H9 (cell line): ENCODE data around the gene ANAPC13. TPM values are rescaled to one million over a fixed set of nuclear protein-coding genes. Genes with fewer than 3 reads are reported as not detected.

Experiments used
- DNase-seq: peaks from one replicate; pipeline ENCODE4 v3.0.0-alpha.2; 2017
- H2AFZ ChIP-seq: one replicate; pipeline ENCODE4 v1.6.1; 2013; ENCODE audit warnings: mild to moderate bottlenecking, low read length, control low read depth, moderate library complexity
- H2AK5ac ChIP-seq: 2 replicates; pipeline ENCODE4 v1.6.1; 2013; ENCODE audit warnings: low read length, control low read depth, mixed read lengths; ENCODE audit not compliant: insufficient read length
- H2BK120ac ChIP-seq: one replicate; pipeline ENCODE4 v1.6.1; 2013; ENCODE audit warnings: low read depth, mild to moderate bottlenecking, low read length, control low read depth, inconsistent platforms; ENCODE audit not compliant: poor library complexity, severe bottlenecking
- H2BK12ac ChIP-seq: 2 replicates; pipeline ENCODE4 v1.6.1; 2013; ENCODE audit warnings: low read length, control low read depth, mixed read lengths, low read depth; ENCODE audit not compliant: insufficient read length
- H2BK15ac ChIP-seq: 2 replicates; pipeline ENCODE4 v1.6.1; 2013; ENCODE audit warnings: low read depth, low read length, control low read depth
- H2BK20ac ChIP-seq: one replicate; pipeline ENCODE4 v1.6.1; 2013; ENCODE audit warnings: low read depth, mild to moderate bottlenecking, low read length, control low read depth, inconsistent platforms; ENCODE audit not compliant: poor library complexity, severe bottlenecking
- H2BK5ac ChIP-seq: 2 replicates; pipeline ENCODE4 v1.6.1; 2013; ENCODE audit warnings: low read length, control low read depth, mixed read lengths; ENCODE audit not compliant: insufficient read length
- H3K14ac ChIP-seq: 2 replicates; pipeline ENCODE4 v1.6.1; 2013; ENCODE audit warnings: low read length, control low read depth; ENCODE audit not compliant: insufficient read depth
- H3K18ac ChIP-seq: 2 replicates; pipeline ENCODE4 v1.6.1; 2013; ENCODE audit warnings: low read depth, mild to moderate bottlenecking, mixed read lengths, low read length, control low read depth; ENCODE audit not compliant: insufficient read length
- H3K23ac ChIP-seq: 2 replicates; pipeline ENCODE4 v1.6.1; 2013; ENCODE audit warnings: low read length, control low read depth, mixed read lengths, low read depth; ENCODE audit not compliant: insufficient read length
- H3K23me2 ChIP-seq: 2 replicates; pipeline ENCODE4 v1.6.1; 2013; ENCODE audit warnings: low read depth, mild to moderate bottlenecking, mixed read lengths, low read length, control low read depth; ENCODE audit not compliant: insufficient read length, poor library complexity, severe bottlenecking
- H3K27ac ChIP-seq: 2 replicates; pipeline ENCODE4 v1.5.1; 2013; ENCODE audit warnings: low read length, control low read depth, mixed read lengths, low read depth; ENCODE audit not compliant: insufficient read length
- H3K27me3 ChIP-seq: 2 replicates; pipeline ENCODE4 v1.6.1; 2013; ENCODE audit warnings: low read length, control low read depth, inconsistent platforms; ENCODE audit not compliant: insufficient read depth
- H3K4ac ChIP-seq: 2 replicates; pipeline ENCODE4 v1.6.1; 2013; ENCODE audit warnings: low read depth, mild to moderate bottlenecking, control low read depth, inconsistent platforms, low read length, moderate library complexity
- H3K4me1 ChIP-seq: 2 replicates; pipeline ENCODE4 v1.6.1; 2013; ENCODE audit warnings: low read length, control low read depth, inconsistent platforms; ENCODE audit not compliant: insufficient read depth
- H3K4me2 ChIP-seq: 2 replicates; pipeline ENCODE4 v1.6.1; 2013; ENCODE audit warnings: low read length, control low read depth, mixed read lengths; ENCODE audit not compliant: insufficient read length, insufficient read depth
- H3K56ac ChIP-seq: 2 replicates; pipeline ENCODE4 v1.6.1; 2013; ENCODE audit warnings: low read depth, mild to moderate bottlenecking, mixed read lengths, low read length, control low read depth; ENCODE audit not compliant: insufficient read length
- H3K79me1 ChIP-seq: 2 replicates; pipeline ENCODE4 v1.6.1; 2013; ENCODE audit warnings: low read depth, mild to moderate bottlenecking, moderate library complexity, low read length, control low read depth, inconsistent platforms; ENCODE audit not compliant: insufficient read depth, poor library complexity, severe bottlenecking
- H3K79me2 ChIP-seq: 2 replicates; pipeline ENCODE4 v1.6.1; 2013; ENCODE audit warnings: low read length, control low read depth, inconsistent platforms; ENCODE audit not compliant: insufficient read depth
- H3K9ac ChIP-seq: 2 replicates; pipeline ENCODE4 v1.6.1; 2013; ENCODE audit warnings: low read length, control low read depth, mixed read lengths; ENCODE audit not compliant: insufficient read length; ENCODE audit errors: extremely low read depth
- H3K9me3 ChIP-seq: one replicate; pipeline ENCODE4 v1.6.1; 2013; ENCODE audit warnings: low read depth, low read length, inconsistent platforms; ENCODE audit not compliant: control insufficient read depth
- H3T11ph ChIP-seq: one replicate; pipeline ENCODE4 v1.6.1; 2013; ENCODE audit warnings: mild to moderate bottlenecking, low read length, control low read depth, inconsistent platforms
- H4K20me1 ChIP-seq: one replicate; pipeline ENCODE4 v1.6.1; 2013; ENCODE audit not compliant: control insufficient read depth, insufficient read length, insufficient read depth
- H4K5ac ChIP-seq: 2 replicates; pipeline ENCODE4 v1.6.1; 2013; ENCODE audit warnings: low read depth, mild to moderate bottlenecking, mixed read lengths, low read length, control low read depth; ENCODE audit not compliant: insufficient read length
- H4K8ac ChIP-seq: replicated peaks from 2 replicates; pipeline ENCODE4 v1.6.1; 2013; ENCODE audit warnings: low read length, control low read depth, mixed read lengths, low read depth; ENCODE audit not compliant: insufficient read length
- H4K91ac ChIP-seq: 2 replicates; pipeline ENCODE4 v1.6.1; 2013; ENCODE audit warnings: low read depth, mild to moderate bottlenecking, moderate library complexity, mixed read lengths, low read length, control low read depth; ENCODE audit not compliant: insufficient read length
- H3K27ac Mint-ChIP-seq, 3 experiments: 2 replicates in 2 of 3; 3 replicates in 1 of 3; pipeline ENCODE4 v1.8.0; 2020 to 2021; ENCODE audit warnings: mixed read lengths in 3 of 3, mild to moderate bottlenecking in 1 of 3, moderate library complexity in 1 of 3
- H3K27me3 Mint-ChIP-seq: 2 replicates; pipeline ENCODE4 v1.8.0; 2021; ENCODE audit warnings: low read depth, mild to moderate bottlenecking, moderate library complexity, mixed read lengths
- H3K36me3 Mint-ChIP-seq, 3 experiments: 2 replicates in 2 of 3; 3 replicates in 1 of 3; pipeline ENCODE4 v1.8.0; 2020 to 2021; ENCODE audit warnings: low read depth in 3 of 3, mixed read lengths in 3 of 3; ENCODE audit not compliant: insufficient read depth in 1 of 3
- H3K4me1 Mint-ChIP-seq, 2 experiments: 2 replicates each; pipeline ENCODE4 v1.8.0; 2020; ENCODE audit warnings: mixed read lengths in 2 of 2
- H3K4me3 Mint-ChIP-seq, 2 experiments: 2 replicates in 1 of 2; 3 replicates in 1 of 2; pipeline ENCODE4 v1.8.0; 2020 to 2021; ENCODE audit warnings: mild to moderate bottlenecking in 2 of 2, mixed read lengths in 2 of 2, moderate library complexity in 1 of 2
- H3K9me3 Mint-ChIP-seq, 2 experiments: 2 replicates in 1 of 2; 3 replicates in 1 of 2; pipeline ENCODE4 v1.8.0; 2020; ENCODE audit warnings: mild to moderate bottlenecking in 2 of 2, mixed read lengths in 2 of 2, moderate library complexity in 1 of 2
- CTCF ChIP-seq: fragments of 200-600 bp; sonication (generic); conservative IDR thresholded peaks from 3 replicates; pipeline ENCODE4 v1.8.0; 2021; ENCODE audit warnings: antibody characterized with exemption, mild to moderate bottlenecking
- WGBS: extraction: QIAGEN DNeasy Blood & Tissue Kit; methylation state at CpG from one replicate; pipeline ENCODE4 v1.1.7; 2013; ENCODE audit warnings: missing lambda C conversion rate, low lambda C conversion rate, mixed read lengths; ENCODE audit not compliant: insufficient read length; ENCODE audit errors: extremely low coverage; 5-methylcytosine and 5-hydroxymethylcytosine counted together
- total RNA-seq: library from RNA; stranded (reverse); gene quantifications from 2 replicates; pipeline ENCODE4 v1.2.1, GENCODE V29; 2021

Gene ANAPC13
- total RNA-seq, 1 experiment from 2014 or later = 42.8 TPM

DNA sequence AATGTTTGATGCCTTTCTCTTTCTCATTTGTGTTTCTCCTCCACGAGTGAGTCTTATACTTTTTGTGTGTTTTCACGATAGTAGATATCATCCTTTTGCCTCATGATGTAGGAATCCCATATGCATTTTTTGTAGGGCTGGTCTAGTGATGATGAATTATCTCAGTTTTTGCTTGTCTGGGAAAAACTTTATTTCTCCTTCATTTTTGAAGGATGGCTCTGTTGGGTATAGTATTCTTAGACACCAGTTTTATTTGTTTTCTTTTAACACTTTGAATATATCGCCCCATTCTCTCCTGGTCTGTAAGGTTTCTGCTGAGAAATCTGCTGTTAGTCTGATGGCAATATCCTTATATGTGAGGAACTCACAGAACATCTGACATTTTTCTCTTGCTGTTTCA, 18.3 kb upstream of the ANAPC13 start:
- Histone ChIP-seq H3K79me2 (no peaks in the 10 kb centered on the region; the same call in 1 of the 2 replicates), H4K20me1 (no peaks in the 10 kb centered on the region), H2BK120ac (no peak overlapping the region), H2BK5ac (no peak overlapping the region), H3K79me1 (no peaks in the 10 kb centered on the region), H2BK20ac (no peak overlapping the region), H3K56ac (no peak overlapping the region), H2BK12ac (no peak overlapping the region), H3K27me3 (no peaks in the 10 kb centered on the region), H2BK15ac (no peak overlapping the region), H3K18ac (no peak overlapping the region), H3K27ac (no peak overlapping the region), H3K4me1 (no peaks in the 10 kb centered on the region), H2AK5ac (no peak overlapping the region), H3K4ac (no peak overlapping the region), H3K14ac (no peak overlapping the region), H4K91ac (no peak overlapping the region), H3K4me2 (no peak overlapping the region), H3K9ac (no peak overlapping the region), H3K23me2 (no peaks in the 10 kb centered on the region), H3K9me3 (no peaks in the 10 kb centered on the region), H3T11ph (no peak overlapping the region), H2AFZ (no peak overlapping the region), H3K23ac (no peak overlapping the region), H4K8ac (no peak overlapping the region), H4K5ac (no peak overlapping the region)
- Mint-ChIP-seq H3K9me3 (peaks cover 0 to 3% of the 10 kb centered on the region in 2 experiments; a peak in 2 of 5 replicates), H3K4me1 (peaks cover 6 to 8% of the 10 kb centered on the region in 2 experiments), H3K36me3 (peaks cover 4 to 10% (median 10%) of the 10 kb centered on the region in 3 experiments; a peak in 5 of 7 replicates), H3K4me3 (no peak overlapping the region), H3K27me3 (no peaks in the 10 kb centered on the region), H3K27ac (no peak overlapping the region)
- TF ChIP-seq CTCF = no peak
- no CpG with 5 or more reads among the region's 3 CpGs for WGBS
- no peak for DNase-seq
